Neuron (in vitro differentiated cells): ENCODE measurements around the gene PIP4P1.

Source experiments
- H2AFZ ChIP-seq: one replicate; pipeline ENCODE4 v1.6.1; 2013; ENCODE audit warnings: low read depth, mild to moderate bottlenecking, inconsistent platforms, low read length, moderate library complexity
- H3K27me3 ChIP-seq: one replicate; pipeline ENCODE4 v1.6.1; 2013; ENCODE audit warnings: low read length; ENCODE audit not compliant: insufficient read depth
- H3K36me3 ChIP-seq: one replicate; pipeline ENCODE4 v1.6.1; 2013; ENCODE audit warnings: low read length; ENCODE audit not compliant: insufficient read depth
- H3K4me1 ChIP-seq: one replicate; pipeline ENCODE4 v1.6.1; 2013; ENCODE audit warnings: low read length; ENCODE audit not compliant: insufficient read depth
- H3K4me3 ChIP-seq: 2 replicates; pipeline ENCODE4 v1.5.1; 2013; ENCODE audit warnings: mild to moderate bottlenecking, low read length, moderate library complexity
- H3K9me3 ChIP-seq: one replicate; pipeline ENCODE4 v1.6.1; 2013; ENCODE audit warnings: low read length

Gene PIP4P1

DNA sequence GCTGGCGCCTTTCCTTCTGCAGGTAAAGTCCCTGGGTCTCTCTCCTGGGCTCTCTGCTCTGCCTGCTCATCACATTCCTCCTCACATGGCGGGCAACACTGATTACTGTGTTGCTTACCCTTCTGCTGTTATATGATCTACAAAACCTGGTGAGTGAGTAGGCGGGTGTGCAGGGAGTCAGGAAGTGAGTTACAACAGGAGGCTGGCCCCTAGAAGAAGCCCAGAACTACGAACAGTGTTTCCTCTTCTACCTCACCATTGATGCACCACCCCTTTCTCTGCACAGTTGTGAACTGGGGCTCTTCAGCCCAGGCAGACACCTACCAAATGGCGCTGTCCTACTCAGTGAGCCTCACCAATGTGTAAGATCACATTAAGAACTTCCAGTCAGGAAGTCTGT is 20.4 kb downstream of the PIP4P1 start:
- peaks cover 12% of the 10 kb centered on the region for H3K36me3 ChIP-seq
- H3K27me3 ChIP-seq: peaks cover 21% of the 10 kb centered on the region
- H3K9me3 ChIP-seq: peaks cover 4% of the 10 kb centered on the region
- H3K4me3 ChIP-seq: no peak overlapping the region
- no peaks in the 10 kb centered on the region for H3K4me1 ChIP-seq
- H2AFZ ChIP-seq: no peak overlapping the region

DNA sequence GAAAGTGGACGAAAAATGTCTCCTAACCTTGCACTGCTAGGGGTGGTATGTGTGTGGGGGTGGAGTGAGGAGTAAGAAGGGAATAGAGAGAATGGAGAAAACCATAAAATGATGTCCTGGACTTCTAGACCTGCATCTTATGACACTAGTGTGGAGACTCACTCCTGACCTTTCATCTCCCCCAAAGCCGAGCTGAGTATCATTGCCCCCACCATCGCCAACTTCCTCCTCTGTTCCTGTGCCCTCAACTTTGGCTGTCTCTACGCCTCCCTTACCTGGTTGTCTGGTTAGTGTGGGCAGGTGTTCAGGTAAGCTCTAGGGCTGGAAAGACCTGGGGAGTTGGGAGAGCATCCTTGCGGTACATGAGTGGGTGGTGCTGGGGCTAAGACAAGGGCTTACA is 20.8 kb downstream of the PIP4P1 start:
- no peaks in the 10 kb centered on the region for H3K4me1 ChIP-seq
- peaks cover 6% of the 10 kb centered on the region for H3K9me3 ChIP-seq
- H3K4me3 ChIP-seq: no peak overlapping the region
- peaks cover 8% of the 10 kb centered on the region for H3K36me3 ChIP-seq
- H3K27me3 ChIP-seq: peaks cover 25% of the 10 kb centered on the region
- H2AFZ ChIP-seq: no peak overlapping the region

DNA sequence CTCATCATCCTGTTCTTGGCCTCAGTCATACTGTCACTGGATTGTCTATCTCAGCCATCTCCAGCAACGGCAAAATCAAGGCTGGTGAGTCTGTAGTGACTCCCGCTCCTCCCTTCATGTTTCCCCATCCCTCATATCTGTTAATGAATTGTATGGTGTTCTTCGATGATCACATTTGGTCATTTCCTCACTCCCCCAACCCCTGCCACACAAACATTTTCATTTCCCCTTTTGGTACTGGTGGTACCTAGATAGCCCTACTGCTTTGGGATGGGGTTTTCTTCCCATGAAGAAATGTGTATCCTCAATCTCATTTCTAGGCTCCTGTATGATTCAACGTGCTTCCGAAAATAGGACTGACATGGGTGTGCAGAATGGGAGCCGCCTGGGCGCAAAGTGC is 22.6 kb downstream of the PIP4P1 start:
- no peaks in the 10 kb centered on the region for H3K4me1 ChIP-seq
- H3K9me3 ChIP-seq: peaks cover 6% of the 10 kb centered on the region
- no peak overlapping the region for H3K4me3 ChIP-seq
- peaks cover 36% of the 10 kb centered on the region for H3K27me3 ChIP-seq
- H2AFZ ChIP-seq: no peak overlapping the region
- H3K36me3 ChIP-seq: no peaks in the 10 kb centered on the region

DNA sequence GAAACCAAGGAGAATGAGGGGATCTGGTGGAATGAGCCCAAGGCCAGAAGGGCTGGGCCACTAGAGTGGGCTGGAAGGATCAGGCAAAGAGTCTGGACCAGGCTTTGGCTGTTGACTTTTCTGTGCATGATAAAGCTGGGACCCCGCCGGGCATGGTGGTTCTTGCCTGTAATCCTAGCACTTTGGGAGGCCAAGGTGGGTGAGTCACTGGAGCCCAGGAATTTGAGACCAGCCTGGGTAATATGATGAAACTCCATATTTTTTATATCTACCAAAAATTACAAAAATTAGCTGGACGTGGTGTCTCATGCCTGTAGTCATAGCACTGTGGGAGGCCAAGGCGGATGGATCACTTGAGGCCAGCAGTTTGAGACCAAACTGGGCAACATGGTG is 24.9 kb downstream of the PIP4P1 start:
- Histone ChIP-seq H2AFZ (no peak overlapping the region), H3K9me3 (peaks cover 2% of the 10 kb centered on the region), H3K27me3 (peaks cover 40% of the 10 kb centered on the region), H3K36me3 (no peaks in the 10 kb centered on the region), H3K4me1 (no peaks in the 10 kb centered on the region), H3K4me3 (no peak overlapping the region)

DNA sequence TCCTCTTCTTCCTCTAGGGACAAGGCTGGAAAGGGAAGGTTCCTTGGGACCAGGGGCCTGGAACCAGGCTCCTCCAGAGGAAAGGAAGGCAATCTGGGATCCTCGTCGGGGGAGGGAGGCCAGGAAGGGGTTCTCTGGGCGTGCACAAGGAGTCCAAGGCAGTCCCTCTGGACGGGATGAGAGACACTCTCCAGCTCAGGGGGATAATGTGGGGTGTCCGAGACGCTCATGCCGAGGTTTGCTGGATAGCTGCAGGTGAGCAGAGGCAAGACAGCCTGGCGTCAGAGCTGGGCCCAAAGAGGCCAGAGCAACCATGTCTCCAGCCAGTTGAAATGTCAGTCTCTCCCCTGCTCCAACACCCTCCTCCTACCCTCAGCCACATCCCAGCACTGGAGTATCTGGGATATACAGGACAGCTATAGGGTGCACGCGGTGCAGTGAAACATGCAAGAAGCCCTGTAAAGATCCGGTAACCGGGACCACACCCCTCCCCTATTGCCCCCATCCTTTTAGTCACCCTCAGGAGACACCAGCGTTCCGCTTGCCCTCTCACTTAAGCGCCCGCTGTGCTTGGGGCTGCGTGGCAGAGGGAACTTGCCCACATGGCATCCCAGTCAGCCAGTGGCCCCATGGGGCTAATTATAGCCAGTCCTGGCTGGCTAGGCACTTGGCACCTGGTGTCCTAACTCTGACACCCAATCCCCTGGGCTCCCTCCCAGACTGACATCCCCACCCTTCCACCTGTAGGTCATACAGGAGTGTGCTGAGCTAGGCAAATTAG is 25.5 kb downstream of the PIP4P1 start, which contains the start of gene KLHL33:
KLHL33 (minus strand) TSS at position 585 of the 781 bp plus-strand sequence; CDS start at position 230, 355 bp downstream.
- no peaks in the 10 kb centered on the region for H3K4me1 ChIP-seq
- peaks cover 40% of the 10 kb centered on the region for H3K27me3 ChIP-seq
- H3K9me3 ChIP-seq: peaks cover 2% of the 10 kb centered on the region
- no peaks in the 10 kb centered on the region for H3K36me3 ChIP-seq
- peak within 1 kb of the TSS; percentile 28 for H2AFZ ChIP-seq
- no peak within 1 kb of the TSS for H3K4me3 ChIP-seq

DNA sequence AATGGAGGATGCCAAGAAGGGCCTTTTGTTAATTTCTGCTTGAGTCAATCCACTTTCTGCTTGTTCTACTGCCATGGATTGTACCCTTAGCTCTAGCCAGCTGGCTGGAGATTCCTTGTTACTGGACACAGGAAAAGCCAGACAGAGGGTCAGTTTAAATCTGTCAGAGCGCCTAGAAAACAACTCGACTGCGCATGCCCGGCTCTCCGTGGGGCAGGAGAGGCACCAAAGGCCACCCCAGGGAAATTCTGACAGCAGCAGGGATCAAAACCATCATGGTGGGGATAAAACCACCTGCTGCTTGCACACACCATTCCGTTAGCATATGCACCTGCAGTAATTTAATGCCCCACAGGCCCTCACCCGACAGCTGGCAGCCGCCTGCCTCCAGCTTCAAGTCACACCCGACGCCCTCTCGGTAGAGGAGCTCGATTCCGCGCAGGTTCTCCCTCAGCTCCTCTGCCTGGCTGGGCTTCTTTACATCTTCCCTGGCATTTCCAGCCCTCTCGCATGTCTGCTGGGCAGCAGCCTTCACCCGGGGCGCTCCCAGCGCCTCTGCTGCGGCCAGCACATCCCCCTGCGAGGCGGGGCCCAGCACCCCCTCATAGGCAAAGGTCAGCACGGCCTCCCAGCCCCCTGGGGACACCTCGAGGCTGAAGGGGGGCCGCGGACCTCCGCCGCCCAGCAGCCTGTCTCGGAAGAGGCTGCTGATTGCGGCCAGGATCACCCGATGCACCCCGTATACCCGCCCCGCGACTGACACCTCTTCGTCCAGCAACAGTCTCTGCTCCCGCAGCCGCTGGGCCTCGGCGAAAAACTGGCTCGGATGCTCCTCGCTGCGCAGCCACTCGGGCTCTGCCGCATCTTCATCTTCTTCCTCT is 26.3 kb downstream of the PIP4P1 start:
- no peaks in the 10 kb centered on the region for H3K36me3 ChIP-seq
- peaks cover 40% of the 10 kb centered on the region for H3K27me3 ChIP-seq
- H2AFZ ChIP-seq: peak overlapping the region; percentile 28
- H3K4me3 ChIP-seq: no peak overlapping the region
- H3K9me3 ChIP-seq: peaks cover 2% of the 10 kb centered on the region
- H3K4me1 ChIP-seq: no peaks in the 10 kb centered on the region

DNA sequence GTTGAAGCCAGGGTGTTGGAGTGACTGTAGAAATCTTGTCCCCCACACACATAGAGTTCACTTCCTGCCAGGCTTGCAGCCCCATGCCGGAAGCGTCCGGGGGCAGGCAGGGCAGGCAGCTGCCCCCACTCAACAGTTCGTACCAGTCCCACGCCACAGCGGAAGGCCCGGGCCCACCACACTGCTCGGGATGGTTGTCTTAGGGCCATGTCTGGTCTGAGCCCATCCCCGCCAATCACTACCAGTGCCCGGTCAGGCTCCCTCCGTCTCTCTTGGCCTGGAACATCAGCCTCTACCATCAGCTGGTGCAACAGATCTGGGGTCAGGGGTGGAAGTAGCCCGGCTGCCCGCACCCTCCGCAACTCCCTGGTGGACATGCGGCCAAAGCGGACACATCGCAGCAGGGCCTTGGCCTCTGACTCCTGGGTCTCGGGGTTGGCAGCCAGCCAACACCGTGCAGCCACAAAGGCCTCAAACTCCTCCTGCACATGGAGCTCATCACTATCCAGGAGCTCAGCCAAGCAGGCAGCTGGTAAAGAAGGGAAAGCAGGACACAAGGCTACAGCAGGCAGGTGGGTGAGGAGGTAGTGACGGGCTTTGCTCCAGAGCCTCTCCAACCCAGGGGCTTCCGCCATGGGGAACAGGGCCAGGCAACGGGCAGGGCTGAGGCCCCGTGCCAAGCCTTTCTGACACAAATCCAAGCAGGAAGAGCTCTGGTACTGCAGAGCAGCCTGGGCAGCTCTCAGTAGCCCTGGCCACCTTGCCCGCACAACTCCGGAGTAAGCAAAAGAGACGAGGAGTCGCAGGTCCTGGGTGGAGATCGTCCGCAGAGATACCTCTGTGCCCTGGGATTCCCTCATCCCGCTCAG is 31.2 kb downstream of the PIP4P1 start:
- H3K27me3 ChIP-seq: peaks cover 11% of the 10 kb centered on the region
- H3K4me3 ChIP-seq: no peak overlapping the region
- H3K9me3 ChIP-seq: no peaks in the 10 kb centered on the region
- H3K4me1 ChIP-seq: no peaks in the 10 kb centered on the region
- no peaks in the 10 kb centered on the region for H3K36me3 ChIP-seq
- no peak overlapping the region for H2AFZ ChIP-seq

DNA sequence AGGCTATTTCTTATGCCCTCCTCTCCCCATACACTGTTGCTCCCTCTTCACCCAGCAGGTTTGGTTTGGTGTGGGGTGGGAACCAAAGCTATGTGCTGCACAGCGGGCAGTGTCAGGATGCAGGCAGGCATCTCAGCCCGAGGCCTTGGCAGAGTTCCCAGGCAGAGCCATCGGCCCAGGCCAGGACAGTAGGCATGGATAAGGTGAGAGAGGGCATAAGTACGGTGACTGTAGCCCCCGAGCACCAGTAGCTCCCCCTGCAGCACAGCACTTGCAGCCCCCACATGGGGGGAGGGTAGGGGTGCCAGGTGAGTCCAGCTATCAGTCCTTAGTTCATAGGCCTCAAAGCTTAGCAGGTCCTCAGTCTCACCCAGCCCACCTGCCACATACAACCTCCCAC is 32.4 kb downstream of the PIP4P1 start:
- H2AFZ ChIP-seq: no peak overlapping the region
- peaks cover 4% of the 10 kb centered on the region for H3K27me3 ChIP-seq
- H3K4me3 ChIP-seq: no peak overlapping the region
- H3K9me3 ChIP-seq: no peaks in the 10 kb centered on the region
- no peaks in the 10 kb centered on the region for H3K36me3 ChIP-seq
- no peaks in the 10 kb centered on the region for H3K4me1 ChIP-seq

DNA sequence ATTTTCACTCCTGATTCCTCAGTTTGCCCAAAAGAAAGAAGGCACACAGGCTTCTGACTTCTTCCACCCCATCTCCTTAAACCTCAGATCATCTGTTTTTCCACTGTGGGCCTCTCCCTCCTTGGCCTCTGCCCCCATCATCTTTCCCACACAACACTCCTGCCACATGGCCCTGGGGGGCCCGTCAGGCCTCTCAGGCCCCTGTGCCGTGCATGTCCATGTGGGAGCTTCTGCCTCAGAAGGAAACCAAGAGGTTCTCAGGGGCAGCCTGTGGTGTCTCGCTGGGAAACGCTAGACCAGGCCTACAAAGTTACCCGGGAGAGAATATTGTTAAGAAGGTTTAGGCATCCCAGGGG is 33.2 kb downstream of the PIP4P1 start:
- no peak overlapping the region for H2AFZ ChIP-seq
- no peaks in the 10 kb centered on the region for H3K27me3 ChIP-seq
- H3K4me1 ChIP-seq: no peaks in the 10 kb centered on the region
- no peaks in the 10 kb centered on the region for H3K36me3 ChIP-seq
- H3K9me3 ChIP-seq: no peaks in the 10 kb centered on the region
- H3K4me3 ChIP-seq: no peak overlapping the region

DNA sequence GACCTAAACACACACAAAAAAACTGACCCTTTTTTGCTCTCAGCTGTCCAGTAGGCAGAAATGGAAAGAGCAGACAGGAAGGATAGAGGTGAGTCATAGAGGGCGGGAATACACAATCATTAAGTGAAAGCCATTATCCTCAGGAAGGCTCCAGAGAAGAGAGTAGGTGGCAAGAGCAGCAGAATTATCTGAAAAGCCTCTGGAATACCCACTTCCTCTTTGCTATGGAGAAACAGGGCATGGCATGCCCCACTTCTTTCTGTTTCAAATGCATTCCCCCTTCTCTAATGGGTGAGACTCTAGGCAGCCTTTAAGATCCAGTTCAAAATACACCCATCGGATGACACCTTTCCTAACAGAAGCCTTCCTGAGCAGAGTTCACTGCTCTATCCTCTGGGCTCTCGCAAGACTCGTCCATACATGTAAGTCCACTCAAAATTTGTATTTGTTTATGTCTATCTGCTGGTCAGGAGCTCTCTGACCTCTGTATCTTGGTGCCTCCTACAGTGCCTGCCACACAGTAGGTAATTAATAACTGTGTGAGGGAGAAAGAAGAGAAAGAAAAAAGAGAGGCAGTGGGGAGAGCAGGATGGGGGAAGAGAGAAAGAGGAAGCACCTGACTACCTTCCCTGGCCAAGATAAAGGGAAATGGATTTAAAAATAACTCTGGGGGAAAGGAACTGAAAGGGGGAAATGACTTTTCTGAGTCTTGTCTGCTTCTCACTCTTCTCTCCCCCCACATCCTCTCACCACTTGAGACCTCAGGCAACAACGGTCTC is 33.8 kb downstream of the PIP4P1 start:
- Histone ChIP-seq H3K9me3 (no peaks in the 10 kb centered on the region), H3K27me3 (no peaks in the 10 kb centered on the region), H3K4me1 (no peaks in the 10 kb centered on the region), H3K36me3 (no peaks in the 10 kb centered on the region), H3K4me3 (no peak overlapping the region), H2AFZ (no peak overlapping the region)

DNA sequence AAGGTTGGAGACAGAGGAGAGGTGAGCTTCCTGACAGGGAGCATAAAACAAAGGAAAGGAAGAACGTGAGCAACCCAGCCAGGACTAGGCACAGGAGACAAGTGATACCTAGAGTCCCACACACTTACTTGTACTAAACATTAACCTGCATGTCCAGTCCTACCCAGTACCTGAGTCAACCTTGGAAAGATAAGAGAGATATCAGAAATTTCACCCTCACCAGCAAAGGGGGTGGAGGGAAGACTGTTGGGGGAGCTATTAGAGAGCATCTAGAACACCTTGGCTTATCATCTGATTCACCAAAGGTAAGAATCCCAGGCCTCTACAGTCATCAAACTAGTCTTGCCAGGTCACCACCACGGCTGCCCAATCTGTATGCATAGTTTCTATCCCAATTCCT is 36.4 kb downstream of the PIP4P1 start:
- H3K27me3 ChIP-seq: no peaks in the 10 kb centered on the region
- peaks cover 8% of the 10 kb centered on the region for H3K4me1 ChIP-seq
- H3K4me3 ChIP-seq: no peak overlapping the region
- H2AFZ ChIP-seq: no peak overlapping the region
- H3K9me3 ChIP-seq: no peaks in the 10 kb centered on the region
- H3K36me3 ChIP-seq: no peaks in the 10 kb centered on the region

DNA sequence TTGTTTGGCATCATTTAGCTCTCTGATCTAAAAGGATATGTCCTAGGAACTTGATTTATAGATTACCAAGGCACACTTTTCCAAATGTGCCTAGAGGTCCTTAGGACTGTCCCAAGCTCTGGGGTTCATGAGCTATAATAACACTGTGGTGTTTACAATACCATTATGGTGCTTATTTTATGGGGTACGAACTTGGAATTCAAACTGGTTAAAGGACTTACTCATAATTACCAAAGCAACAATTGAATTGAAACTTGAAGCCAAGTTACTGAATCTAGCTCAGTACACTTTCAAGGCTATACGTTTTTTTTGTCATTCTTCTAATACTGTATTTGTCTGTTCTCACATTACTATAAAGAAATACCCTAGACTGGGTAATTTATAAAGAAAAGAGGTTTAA is 38.3 kb downstream of the PIP4P1 start:
- peaks cover 11% of the 10 kb centered on the region for H3K27me3 ChIP-seq
- no peak overlapping the region for H3K4me3 ChIP-seq

More for the DNA sequence above, 38.3 kb downstream of the PIP4P1 start:
- H3K4me1 ChIP-seq: peaks cover 8% of the 10 kb centered on the region
- H3K36me3 ChIP-seq: no peaks in the 10 kb centered on the region
- no peak overlapping the region for H2AFZ ChIP-seq
- H3K9me3 ChIP-seq: no peaks in the 10 kb centered on the region
